ENCODE data around the gene KNDC1.

Gene KNDC1

DNA sequence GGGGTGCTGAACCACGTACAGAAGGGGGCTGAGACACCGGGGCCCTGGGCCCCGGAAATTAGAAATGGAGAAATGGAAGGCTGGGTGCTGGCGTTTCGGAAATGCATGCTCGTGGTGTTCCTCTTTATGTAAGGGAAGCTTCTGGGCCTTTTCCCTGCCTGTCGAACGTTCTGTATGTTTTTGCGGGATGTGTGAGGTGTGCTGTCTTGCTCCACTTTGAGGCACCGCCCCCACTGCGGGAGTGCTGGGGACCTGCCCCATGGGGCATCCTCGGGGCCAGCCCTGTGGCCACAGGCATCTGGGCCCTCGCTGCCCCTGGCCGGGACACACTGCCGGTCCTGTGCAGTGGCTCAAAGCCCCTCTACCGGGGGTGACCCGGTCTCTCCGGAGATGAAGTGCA, 75.9 kb downstream of the KNDC1 start:
- H3K4me1 ChIP-seq (ENCODE audit: control insufficient read depth, low read depth, low read length) = peaks cover 3% of the 10 kb centered on the region
- H4K8ac ChIP-seq (ENCODE audit: low read depth, low read length) = no peak overlapping the region
- no CpG with 5 or more reads among the region's 18 CpGs for WGBS (ENCODE audit: extremely low coverage, insufficient coverage, low lambda C conversion rate)

DNA sequence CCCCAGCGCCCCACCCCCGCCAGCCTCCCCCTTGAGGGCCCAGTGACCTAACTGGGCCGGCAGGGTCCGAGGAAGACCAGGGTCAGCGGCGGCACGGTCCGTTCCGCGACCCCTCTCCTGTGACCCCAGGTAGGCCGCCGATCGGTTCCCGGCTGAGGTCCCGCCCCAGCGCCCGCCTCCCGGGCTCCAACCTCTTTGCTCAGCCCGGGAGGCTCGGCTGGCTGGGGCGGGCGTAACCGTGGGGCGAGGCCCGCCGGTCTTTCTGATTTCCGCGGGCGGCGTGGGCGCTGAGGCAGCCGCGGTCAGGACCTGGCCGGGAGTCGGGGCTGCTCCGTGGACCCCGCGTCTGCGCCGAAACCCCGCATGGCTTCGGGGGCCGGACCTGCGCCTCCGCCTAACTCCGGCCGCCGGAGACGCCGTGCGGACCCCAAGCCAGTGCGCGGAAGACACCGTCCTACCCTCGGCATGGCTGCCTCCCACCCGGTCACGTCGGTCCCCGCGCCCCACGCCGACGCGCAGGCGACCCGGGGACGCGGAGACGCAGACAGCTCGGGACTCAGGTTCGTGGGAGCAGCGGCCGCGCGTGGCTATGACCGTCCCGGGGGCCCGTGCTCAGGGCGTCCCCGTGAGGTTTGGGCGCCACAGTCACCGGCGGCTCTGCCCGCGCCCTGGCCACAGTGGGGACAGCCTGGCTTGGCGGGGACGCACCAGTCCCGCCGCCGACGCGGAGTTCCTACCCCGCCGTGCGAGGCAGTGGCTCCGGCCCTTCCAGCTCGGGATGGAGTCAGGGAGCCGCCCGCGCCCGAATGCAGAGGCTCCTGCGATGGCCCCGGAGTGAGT, 76.6 kb downstream of the KNDC1 start:
- peak overlapping the region; percentile 77 for H3K9ac ChIP-seq (ENCODE audit: low read length)
- peak overlapping the region; percentile 24 for H3K4me3 ChIP-seq (ENCODE audit: low read length)
- H3K27ac ChIP-seq (ENCODE audit: low read depth, low read length) = no peak overlapping the region

More for the DNA sequence above, 75.9 kb downstream of the KNDC1 start:
- H3K4me3 ChIP-seq (ENCODE audit: low read length) = no peak overlapping the region
- peak overlapping the region; percentile 47 for H3K18ac ChIP-seq (ENCODE audit: low read length)
- H3K4ac ChIP-seq (ENCODE audit: low read depth, low read length) = no peak overlapping the region
- no peak overlapping the region for H3K23ac ChIP-seq (ENCODE audit: low read length)
- no peak overlapping the region for H2BK120ac ChIP-seq (ENCODE audit: low read depth, low read length)
- no peak overlapping the region for H2BK15ac ChIP-seq (replicated peaks; ENCODE audit: low read depth)
- H4K5ac ChIP-seq (ENCODE audit: low read length) = no peak overlapping the region
- H3K27me3 ChIP-seq (ENCODE audit: insufficient read depth, low read length, poor library complexity) = peaks cover 26% of the 10 kb centered on the region
- H3K9ac ChIP-seq (ENCODE audit: low read length) = peak overlapping the region; percentile 13
- no peak overlapping the region for H2BK5ac ChIP-seq (ENCODE audit: low read length)
- H3K4me2 ChIP-seq (ENCODE audit: low read length) = no peak overlapping the region
- H3K27ac ChIP-seq (ENCODE audit: low read depth, low read length) = no peak overlapping the region
- H3K56ac ChIP-seq (ENCODE audit: low read length) = peak overlapping the region; percentile 90
- H3K79me2 ChIP-seq (ENCODE audit: control insufficient read depth, insufficient read depth, low read length) = no peaks in the 10 kb centered on the region
- no peaks in the 10 kb centered on the region for H3K79me1 ChIP-seq (ENCODE audit: low read length)
- no peaks in the 10 kb centered on the region for H3K36me3 ChIP-seq (ENCODE audit: control insufficient read depth, insufficient read depth, low read length)
- H2AK5ac ChIP-seq (ENCODE audit: low read length) = no peak overlapping the region
- no peak for DNase-seq

DNA sequence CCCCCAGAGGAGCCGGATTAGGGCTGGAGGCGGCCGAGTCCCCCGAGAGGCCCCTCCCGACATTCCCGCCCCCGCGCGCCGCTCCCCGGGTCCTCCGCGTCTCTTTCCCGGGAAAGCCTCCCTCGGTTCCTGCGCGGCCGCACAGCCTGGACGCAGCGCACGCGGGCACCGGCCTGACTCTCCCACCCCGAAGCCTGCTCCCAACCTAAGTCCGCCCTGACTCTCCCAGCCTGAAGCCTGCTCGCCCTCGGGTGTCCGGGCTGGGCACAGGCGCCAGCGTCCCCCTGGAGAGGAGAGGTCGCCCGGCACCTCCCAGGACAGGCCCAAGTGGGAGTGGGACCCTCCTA, 77.2 kb downstream of the KNDC1 start:
- Histone ChIP-seq H3K79me1 (ENCODE audit: low read length) (no peaks in the 10 kb centered on the region), H3K9ac (ENCODE audit: low read length) (peak overlapping the region; percentile 77), H2BK15ac (replicated peaks; ENCODE audit: low read depth) (no peak overlapping the region), H3K4ac (ENCODE audit: low read depth, low read length) (peak overlapping the region; percentile 22), H3K4me2 (ENCODE audit: low read length) (peak overlapping the region; percentile 57), H3K79me2 (ENCODE audit: control insufficient read depth, insufficient read depth, low read length) (no peaks in the 10 kb centered on the region), H3K4me3 (ENCODE audit: low read length) (no peak overlapping the region), H3K18ac (ENCODE audit: low read length) (peak overlapping the region; percentile 1), H3K56ac (ENCODE audit: low read length) (peak overlapping the region; percentile 90), H3K4me1 (ENCODE audit: control insufficient read depth, low read depth, low read length) (peaks cover 3% of the 10 kb centered on the region), H3K27me3 (ENCODE audit: insufficient read depth, low read length, poor library complexity) (peaks cover 14% of the 10 kb centered on the region), H4K8ac (ENCODE audit: low read depth, low read length) (no peak overlapping the region), H3K23ac (ENCODE audit: low read length) (peak overlapping the region; percentile 6), H3K27ac (ENCODE audit: low read depth, low read length) (no peak overlapping the region), H3K36me3 (ENCODE audit: control insufficient read depth, insufficient read depth, low read length) (no peaks in the 10 kb centered on the region), H2BK5ac (ENCODE audit: low read length) (no peak overlapping the region), H2AK5ac (ENCODE audit: low read length) (no peak overlapping the region), H4K5ac (ENCODE audit: low read length) (no peak overlapping the region), H2BK120ac (ENCODE audit: low read depth, low read length) (peak overlapping the region; percentile 1)
- no CpG with 5 or more reads among the region's 32 CpGs for WGBS (ENCODE audit: extremely low coverage, insufficient coverage, low lambda C conversion rate)
- no peak for DNase-seq

More for the DNA sequence above, 76.6 kb downstream of the KNDC1 start:
- Histone ChIP-seq H2BK120ac (ENCODE audit: low read depth, low read length) (peak overlapping the region; percentile 1), H3K27me3 (ENCODE audit: insufficient read depth, low read length, poor library complexity) (peaks cover 19% of the 10 kb centered on the region), H3K79me1 (ENCODE audit: low read length) (no peaks in the 10 kb centered on the region), H4K8ac (ENCODE audit: low read depth, low read length) (no peak overlapping the region), H3K18ac (ENCODE audit: low read length) (peak overlapping the region; percentile 42), H3K56ac (ENCODE audit: low read length) (peak overlapping the region; percentile 90), H3K4ac (ENCODE audit: low read depth, low read length) (peak overlapping the region; percentile 22), H3K36me3 (ENCODE audit: control insufficient read depth, insufficient read depth, low read length) (no peaks in the 10 kb centered on the region), H2BK15ac (replicated peaks; ENCODE audit: low read depth) (no peak overlapping the region), H3K79me2 (ENCODE audit: control insufficient read depth, insufficient read depth, low read length) (no peaks in the 10 kb centered on the region), H3K4me1 (ENCODE audit: control insufficient read depth, low read depth, low read length) (peaks cover 3% of the 10 kb centered on the region), H2AK5ac (ENCODE audit: low read length) (no peak overlapping the region), H2BK5ac (ENCODE audit: low read length) (no peak overlapping the region), H3K4me2 (ENCODE audit: low read length) (peak overlapping the region; percentile 57), H4K5ac (ENCODE audit: low read length) (no peak overlapping the region), H3K23ac (ENCODE audit: low read length) (peak overlapping the region; percentile 99)
- WGBS (ENCODE audit: extremely low coverage, insufficient coverage, low lambda C conversion rate) = no CpG with 5 or more reads among the region's 103 CpGs
- DNase-seq = no peak

DNA sequence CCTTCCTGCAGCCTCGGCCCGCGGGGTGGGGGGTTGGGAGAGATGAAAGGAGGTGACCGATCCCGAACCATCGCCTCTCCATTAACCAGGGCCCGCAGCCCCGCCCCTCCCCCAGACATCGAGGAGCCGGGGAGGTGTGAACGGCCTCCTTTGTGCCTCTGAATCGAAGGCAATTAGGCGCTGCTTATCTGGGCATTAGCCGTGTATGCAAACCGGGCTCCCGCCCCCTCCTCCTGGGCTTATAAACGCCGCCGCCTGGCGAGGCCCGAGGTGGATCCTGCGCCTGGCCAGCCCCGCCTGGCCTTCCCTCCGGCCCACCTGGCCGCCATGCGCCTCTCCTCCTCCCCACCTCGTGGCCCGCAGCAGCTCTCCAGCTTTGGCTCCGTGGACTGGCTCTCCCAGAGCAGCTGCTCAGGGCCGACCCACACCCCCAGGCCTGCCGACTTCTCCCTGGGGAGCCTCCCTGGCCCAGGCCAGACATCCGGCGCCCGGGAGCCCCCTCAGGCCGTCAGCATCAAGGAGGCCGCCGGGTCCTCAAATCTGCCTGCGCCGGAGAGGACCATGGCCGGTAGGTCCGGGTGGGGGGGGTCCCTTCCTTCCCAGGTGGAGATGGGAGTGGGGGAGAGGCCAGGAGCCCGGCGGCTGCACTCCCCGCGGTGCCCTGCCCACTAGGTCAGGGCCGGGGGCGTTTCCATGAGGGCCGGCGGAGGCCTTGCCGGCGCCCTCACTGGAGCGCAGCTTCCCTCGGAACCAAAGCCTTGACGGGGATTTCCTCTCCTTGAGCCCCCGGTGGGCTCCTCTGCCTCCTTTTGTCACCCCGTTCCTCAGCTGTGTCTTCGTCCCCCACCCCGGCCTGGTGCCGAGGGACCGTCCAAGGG, 77.8 kb downstream of the KNDC1 start, which contains the start of gene VENTX:
Gene VENTX, plus strand, starts transcription at position 268 of the 878 bp plus-strand sequence. Its CDS starts 60 bp downstream, at position 328.
- H3K79me1 ChIP-seq (ENCODE audit: low read length) = no peaks in the 10 kb centered on the region
- peak within 1 kb of the TSS; percentile 57 for H3K4me2 ChIP-seq (ENCODE audit: low read length)
- WGBS (ENCODE audit: extremely low coverage, insufficient coverage, low lambda C conversion rate) = no CpG with 5 or more reads among the region's 60 CpGs
- peak within 1 kb of the TSS; percentile 48 for H3K4ac ChIP-seq (ENCODE audit: low read depth, low read length)
- H2BK15ac ChIP-seq (replicated peaks; ENCODE audit: low read depth) = no peak within 1 kb of the TSS
- H4K8ac ChIP-seq (ENCODE audit: low read depth, low read length) = no peak within 1 kb of the TSS
- H3K4me1 ChIP-seq (ENCODE audit: control insufficient read depth, low read depth, low read length) = peaks cover 3% of the 10 kb centered on the region
- peak within 1 kb of the TSS; percentile 99 for H3K23ac ChIP-seq (ENCODE audit: low read length)
- H3K27ac ChIP-seq (ENCODE audit: low read depth, low read length) = peak within 1 kb of the TSS; percentile 42
- H3K27me3 ChIP-seq (ENCODE audit: insufficient read depth, low read length, poor library complexity) = peaks cover 14% of the 10 kb centered on the region
- no peak within 1 kb of the TSS for H4K5ac ChIP-seq (ENCODE audit: low read length)
- peak within 1 kb of the TSS; percentile 1 for H2BK120ac ChIP-seq (ENCODE audit: low read depth, low read length)
- H3K9ac ChIP-seq (ENCODE audit: low read length) = peak within 1 kb of the TSS; percentile 77
- H2AK5ac ChIP-seq (ENCODE audit: low read length) = no peak within 1 kb of the TSS
- peak within 1 kb of the TSS; percentile 39 for H3K4me3 ChIP-seq (ENCODE audit: low read length)
- peak within 1 kb of the TSS; percentile 62 for H3K18ac ChIP-seq (ENCODE audit: low read length)
- no peaks in the 10 kb centered on the region for H3K36me3 ChIP-seq (ENCODE audit: control insufficient read depth, insufficient read depth, low read length)
- peak; percentile 99 for DNase-seq
- H2BK5ac ChIP-seq (ENCODE audit: low read length) = peak within 1 kb of the TSS; percentile 30
- H3K79me2 ChIP-seq (ENCODE audit: control insufficient read depth, insufficient read depth, low read length) = no peaks in the 10 kb centered on the region
- H3K56ac ChIP-seq (ENCODE audit: low read length) = peak within 1 kb of the TSS; percentile 90

DNA sequence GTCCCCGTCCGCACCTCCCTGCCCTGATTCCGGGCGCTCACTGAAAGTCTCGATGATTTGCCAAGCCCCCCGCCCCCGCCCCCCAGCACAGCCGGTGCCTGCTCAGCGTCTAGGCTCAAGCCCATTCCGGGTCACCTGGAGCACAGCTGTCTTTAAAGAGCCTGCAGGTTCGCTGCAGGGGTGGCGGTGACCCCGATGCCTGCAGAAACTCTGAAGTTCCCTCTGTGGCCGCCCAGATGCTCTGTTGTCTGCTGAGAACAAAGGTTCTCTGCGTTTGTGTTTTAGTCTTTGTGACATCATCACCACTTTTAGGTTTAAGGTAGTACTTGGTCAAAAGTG, 78.4 kb downstream of the KNDC1 start:
- H3K79me2 ChIP-seq (ENCODE audit: control insufficient read depth, insufficient read depth, low read length) = no peaks in the 10 kb centered on the region
- no peaks in the 10 kb centered on the region for H3K36me3 ChIP-seq (ENCODE audit: control insufficient read depth, insufficient read depth, low read length)
- no peak overlapping the region for H2BK15ac ChIP-seq (replicated peaks; ENCODE audit: low read depth)
- peaks cover 14% of the 10 kb centered on the region for H3K27me3 ChIP-seq (ENCODE audit: insufficient read depth, low read length, poor library complexity)
- DNase-seq = no peak
- no peak overlapping the region for H2AK5ac ChIP-seq (ENCODE audit: low read length)
- peak overlapping the region; percentile 56 for H3K9ac ChIP-seq (ENCODE audit: low read length)
- H3K4ac ChIP-seq (ENCODE audit: low read depth, low read length) = peak overlapping the region; percentile 48
- H3K4me1 ChIP-seq (ENCODE audit: control insufficient read depth, low read depth, low read length) = peaks cover 3% of the 10 kb centered on the region
- peak overlapping the region; percentile 42 for H3K4me2 ChIP-seq (ENCODE audit: low read length)
- peak overlapping the region; percentile 39 for H3K4me3 ChIP-seq (ENCODE audit: low read length)
- H2BK120ac ChIP-seq (ENCODE audit: low read depth, low read length) = no peak overlapping the region
- no peak overlapping the region for H2BK5ac ChIP-seq (ENCODE audit: low read length)
- no peak overlapping the region for H3K27ac ChIP-seq (ENCODE audit: low read depth, low read length)
- no peaks in the 10 kb centered on the region for H3K79me1 ChIP-seq (ENCODE audit: low read length)
- H4K8ac ChIP-seq (ENCODE audit: low read depth, low read length) = no peak overlapping the region
- WGBS (ENCODE audit: extremely low coverage, insufficient coverage, low lambda C conversion rate) = no CpG with 5 or more reads among the region's 15 CpGs
- H3K56ac ChIP-seq (ENCODE audit: low read length) = peak overlapping the region; percentile 79
- peak overlapping the region; percentile 62 for H3K18ac ChIP-seq (ENCODE audit: low read length)
- no peak overlapping the region for H4K5ac ChIP-seq (ENCODE audit: low read length)
- H3K23ac ChIP-seq (ENCODE audit: low read length) = peak overlapping the region; percentile 80
